ENCODE results near the gene TMSB10.
A peak's percentile ranks its signal among the peaks of the same experiment; 100 is the strongest.

TMSB10 gene

DNA sequence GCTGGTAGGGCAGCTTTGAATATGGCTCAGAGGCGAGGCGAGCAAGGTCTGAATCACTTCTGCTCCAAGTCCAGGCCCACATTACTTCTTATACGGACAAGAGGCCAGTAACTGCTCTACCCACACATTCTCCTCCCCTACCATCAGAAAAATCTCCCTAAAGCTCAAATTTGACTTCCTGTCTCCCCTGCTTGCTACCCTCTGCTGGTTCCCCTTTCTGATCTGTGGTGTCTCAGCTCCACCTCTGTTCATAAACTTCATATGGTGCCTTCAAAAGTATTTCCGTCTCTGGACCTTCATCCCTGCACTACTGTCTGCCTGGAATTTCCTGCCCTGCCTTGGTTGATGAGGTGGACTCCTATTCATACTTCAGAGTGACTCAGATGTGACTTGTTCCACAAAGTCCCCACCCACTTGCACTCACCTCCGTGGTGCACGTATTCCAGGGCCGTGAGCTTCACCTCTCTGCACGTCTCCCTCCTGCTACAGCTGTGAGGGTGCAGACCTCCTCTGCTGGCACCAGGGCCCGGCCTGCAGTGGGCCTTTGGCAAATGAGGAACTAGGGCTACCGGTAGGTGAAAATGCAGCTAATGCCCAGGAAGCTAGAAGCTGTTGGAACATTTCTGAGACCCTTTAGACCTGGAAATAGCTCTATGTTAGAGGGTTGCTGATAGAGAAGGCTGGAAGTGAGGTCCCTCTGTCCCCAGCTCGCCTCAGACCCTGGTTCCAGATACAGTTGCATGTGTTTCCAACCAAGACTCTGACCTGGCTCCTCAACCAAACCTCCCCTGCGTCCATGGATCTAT is 41.0 kb downstream of the TMSB10 start:
- Histone ChIP-seq H2AFZ (ENCODE audit: low read length) (0 out of 2 replicates have a peak overlapping the region, but pooled peaks have one; percentile 16), H3K9ac (ENCODE audit: low read length) (peak overlapping the region; percentile 42; the same call in 1 of the 2 replicates)

DNA sequence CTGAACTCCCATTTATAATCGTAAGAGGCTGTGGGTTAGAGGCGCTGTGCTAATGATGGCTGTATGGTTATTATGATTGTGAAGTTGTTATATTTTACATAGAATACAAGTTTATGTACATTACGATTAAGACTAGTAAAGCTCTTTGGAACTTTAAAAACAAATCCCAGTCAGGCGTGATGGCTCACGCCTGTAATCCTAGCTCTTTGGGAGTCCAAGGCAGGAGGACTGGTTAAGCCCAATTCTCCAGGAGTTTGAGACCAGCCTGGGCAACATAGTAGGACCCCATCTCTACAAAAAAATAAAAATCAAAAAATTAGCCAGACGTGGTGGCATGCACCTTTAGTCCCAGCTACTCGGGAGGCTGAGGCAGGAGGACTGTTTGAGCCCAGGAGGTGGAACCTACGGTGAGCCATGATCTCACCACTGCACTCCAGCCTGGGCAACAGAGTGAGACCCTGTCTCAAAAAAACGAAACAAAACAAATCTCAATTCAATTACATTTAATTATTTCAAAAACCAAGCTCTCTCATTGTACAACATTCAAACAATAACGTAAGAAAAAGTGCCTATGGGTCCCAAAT is 41.6 kb downstream of the TMSB10 start:
- H3K79me2 ChIP-seq (ENCODE audit: insufficient read depth, low read length) = no peaks in the 10 kb centered on the region
- H3F3A ChIP-seq (ENCODE audit: insufficient read depth, low read length) = no peaks in the 10 kb centered on the region
- H3K4me2 ChIP-seq (ENCODE audit: low read length) = peak overlapping the region; percentile 57; the same call in 1 of the 2 replicates
- no peaks in the 10 kb centered on the region for H3K9me3 ChIP-seq (ENCODE audit: low read length)
- H3K9ac ChIP-seq (ENCODE audit: low read length) = peak overlapping the region; percentile 42; the same call in 1 of the 2 replicates
- H4K20me1 ChIP-seq (ENCODE audit: insufficient read depth, low read length) = no peaks in the 10 kb centered on the region
- H2AFZ ChIP-seq (ENCODE audit: low read length) = no peak overlapping the region
- peaks cover 21% of the 10 kb centered on the region for H3K4me1 ChIP-seq (ENCODE audit: insufficient read depth, low read length, severe bottlenecking)
- no peaks in the 10 kb centered on the region for H3K9me2 ChIP-seq (ENCODE audit: low read depth, low read length)
- no peaks in the 10 kb centered on the region for H3K36me3 ChIP-seq (ENCODE audit: insufficient read depth, low read length)
- H3K27me3 ChIP-seq (ENCODE audit: insufficient read depth, low read length) = no peaks in the 10 kb centered on the region
- TF ChIP-seq, protein P1, sequence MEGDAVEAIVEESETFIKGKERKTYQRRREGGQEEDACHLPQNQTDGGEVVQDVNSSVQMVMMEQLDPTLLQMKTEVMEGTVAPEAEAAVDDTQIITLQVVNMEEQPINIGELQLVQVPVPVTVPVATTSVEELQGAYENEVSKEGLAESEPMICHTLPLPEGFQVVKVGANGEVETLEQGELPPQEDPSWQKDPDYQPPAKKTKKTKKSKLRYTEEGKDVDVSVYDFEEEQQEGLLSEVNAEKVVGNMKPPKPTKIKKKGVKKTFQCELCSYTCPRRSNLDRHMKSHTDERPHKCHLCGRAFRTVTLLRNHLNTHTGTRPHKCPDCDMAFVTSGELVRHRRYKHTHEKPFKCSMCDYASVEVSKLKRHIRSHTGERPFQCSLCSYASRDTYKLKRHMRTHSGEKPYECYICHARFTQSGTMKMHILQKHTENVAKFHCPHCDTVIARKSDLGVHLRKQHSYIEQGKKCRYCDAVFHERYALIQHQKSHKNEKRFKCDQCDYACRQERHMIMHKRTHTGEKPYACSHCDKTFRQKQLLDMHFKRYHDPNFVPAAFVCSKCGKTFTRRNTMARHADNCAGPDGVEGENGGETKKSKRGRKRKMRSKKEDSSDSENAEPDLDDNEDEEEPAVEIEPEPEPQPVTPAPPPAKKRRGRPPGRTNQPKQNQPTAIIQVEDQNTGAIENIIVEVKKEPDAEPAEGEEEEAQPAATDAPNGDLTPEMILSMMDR (IDR thresholded peaks at IDR 0.05; ENCODE audit: low read length) = no peak
- no peak for TF ChIP-seq EZH2 (IDR thresholded peaks at IDR 0.05; ENCODE audit: borderline replicate concordance, low read length)
- peak overlapping the region; percentile 92 for H3K27ac ChIP-seq (ENCODE audit: low read depth, low read length, poor library complexity, severe bottlenecking)
- no peak overlapping the region for H3K4me3 ChIP-seq (ENCODE audit: low read depth, low read length, poor library complexity, severe bottlenecking)

More for the DNA sequence above, 41.0 kb downstream of the TMSB10 start:
- Histone ChIP-seq H3K36me3 (ENCODE audit: insufficient read depth, low read length) (no peaks in the 10 kb centered on the region), H3K9me2 (ENCODE audit: low read depth, low read length) (no peaks in the 10 kb centered on the region), H3K27ac (ENCODE audit: low read depth, low read length, poor library complexity, severe bottlenecking) (peak overlapping the region; percentile 92), H3F3A (ENCODE audit: insufficient read depth, low read length) (no peaks in the 10 kb centered on the region), H3K4me3 (ENCODE audit: low read depth, low read length, poor library complexity, severe bottlenecking) (peak overlapping the region; percentile 28), H4K20me1 (ENCODE audit: insufficient read depth, low read length) (no peaks in the 10 kb centered on the region), H3K27me3 (ENCODE audit: insufficient read depth, low read length) (no peaks in the 10 kb centered on the region), H3K4me2 (ENCODE audit: low read length) (peak overlapping the region; percentile 57), H3K79me2 (ENCODE audit: insufficient read depth, low read length) (no peaks in the 10 kb centered on the region), H3K4me1 (ENCODE audit: insufficient read depth, low read length, severe bottlenecking) (peaks cover 21% of the 10 kb centered on the region), H3K9me3 (ENCODE audit: low read length) (no peaks in the 10 kb centered on the region)
- no peak for TF ChIP-seq EZH2 (IDR thresholded peaks at IDR 0.05; ENCODE audit: borderline replicate concordance, low read length)
- TF ChIP-seq, protein P1 (IDR thresholded peaks at IDR 0.05; ENCODE audit: low read length) = peak; percentile 12; the same call in 1 of the 2 replicates

DNA sequence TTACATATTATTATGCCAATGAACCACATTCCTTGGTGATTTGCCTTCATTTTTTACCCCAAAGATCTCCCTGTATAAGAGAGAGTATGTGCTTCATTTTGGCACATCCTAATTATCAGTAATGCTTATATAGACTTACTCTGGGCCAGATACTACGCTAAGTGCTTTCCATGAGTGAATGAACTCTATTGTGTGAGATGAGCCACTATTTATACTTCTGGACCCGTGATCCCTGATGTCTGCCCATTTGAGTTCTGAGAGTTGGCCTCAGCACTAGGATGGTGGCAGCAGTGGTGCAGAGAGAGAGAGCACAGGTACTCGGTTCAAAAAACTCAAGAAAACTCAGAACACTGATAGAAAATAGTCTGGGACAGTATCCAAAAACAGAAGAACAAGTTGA is 48.1 kb downstream of the TMSB10 start:
- Histone ChIP-seq H3K4me3 (ENCODE audit: low read depth, low read length, poor library complexity, severe bottlenecking) (no peak overlapping the region), H3K9me2 (ENCODE audit: low read depth, low read length) (no peaks in the 10 kb centered on the region), H3K9ac (ENCODE audit: low read length) (no peak overlapping the region), H4K20me1 (ENCODE audit: insufficient read depth, low read length) (no peaks in the 10 kb centered on the region), H3K9me3 (ENCODE audit: low read length) (no peaks in the 10 kb centered on the region), H2AFZ (ENCODE audit: low read length) (no peak overlapping the region), H3K4me2 (ENCODE audit: low read length) (no peak overlapping the region), H3K4me1 (ENCODE audit: insufficient read depth, low read length, severe bottlenecking) (no peaks in the 10 kb centered on the region), H3K27me3 (ENCODE audit: insufficient read depth, low read length) (no peaks in the 10 kb centered on the region), H3K36me3 (ENCODE audit: insufficient read depth, low read length) (no peaks in the 10 kb centered on the region), H3K27ac (ENCODE audit: low read depth, low read length, poor library complexity, severe bottlenecking) (no peak overlapping the region), H3K79me2 (ENCODE audit: insufficient read depth, low read length) (no peaks in the 10 kb centered on the region), H3F3A (ENCODE audit: insufficient read depth, low read length) (no peaks in the 10 kb centered on the region)
- no peak for TF ChIP-seq EZH2 (IDR thresholded peaks at IDR 0.05; ENCODE audit: borderline replicate concordance, low read length)
- TF ChIP-seq, protein P1 (IDR thresholded peaks at IDR 0.05; ENCODE audit: low read length) = no peak
